BE2C (cell line): ENCODE data around the gene CDC14C.

ENCODE experiments used
- DNase-seq: peaks from one replicate; pipeline ENCODE4 v3.0.0-alpha.2; 2020
- H3K27me3 ChIP-seq: fragments of 250-450 bp; sonication (Bioruptor Pico); 2 replicates; pipeline ENCODE4 v1.5.1; 2020; ENCODE audit warnings: mild to moderate bottlenecking
- H3K36me3 ChIP-seq: fragments of 250-450 bp; sonication (Bioruptor Pico); 2 replicates; pipeline ENCODE4 v1.5.1; 2020; ENCODE audit warnings: mild to moderate bottlenecking
- H3K4me1 ChIP-seq: fragments of 250-450 bp; sonication (Bioruptor Pico); 2 replicates; pipeline ENCODE4 v1.5.1; 2020
- H3K4me3 ChIP-seq: 2 replicates; pipeline ENCODE4 v1.5.1; 2011; ENCODE audit warnings: low read depth, low read length
- H3K9me3 ChIP-seq: fragments of 250-450 bp; sonication (Bioruptor Pico); 2 replicates; pipeline ENCODE4 v1.5.1; 2020
- TF ChIP-seq, protein P1 (sequence below): IDR thresholded peaks from 2 replicates; pipeline ENCODE4 v1.5.1; 2012; ENCODE audit warnings: mild to moderate bottlenecking, low read depth, low read length

The CDC14C gene

DNA sequence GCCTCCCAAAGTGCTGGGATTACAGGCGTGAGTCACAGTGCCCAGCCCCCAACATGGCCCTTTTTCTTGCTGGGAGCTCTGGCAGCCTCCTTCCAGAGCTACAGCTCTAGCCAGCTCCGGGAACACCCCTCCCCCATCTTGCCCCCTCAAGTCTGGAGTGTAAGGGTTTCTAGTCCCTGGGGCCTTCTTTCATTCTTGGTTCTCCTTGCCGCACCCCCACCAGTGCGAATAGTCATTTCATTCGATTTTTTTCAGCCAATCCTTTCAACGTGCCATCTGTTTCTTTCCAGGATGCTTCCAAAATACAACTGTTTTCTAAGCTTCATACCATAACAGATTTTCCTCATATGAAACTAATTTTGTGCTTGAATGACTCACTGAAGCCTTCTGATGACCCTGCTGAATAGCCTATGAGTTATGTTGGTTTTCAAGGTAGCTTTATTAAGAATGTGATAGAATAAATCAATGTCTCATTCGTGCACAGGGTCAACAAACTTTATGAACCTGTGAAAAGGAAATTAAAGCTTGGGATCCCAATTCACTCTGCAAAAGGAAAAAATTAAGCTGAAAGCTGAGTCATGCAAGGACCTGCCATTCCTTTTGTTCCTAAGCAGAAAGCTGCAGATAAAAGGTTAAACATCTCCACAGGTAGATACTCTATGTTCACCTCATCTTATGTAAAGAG is 38.6 kb downstream of the CDC14C start:
- Histone ChIP-seq H3K36me3 (no peaks in the 10 kb centered on the region), H3K4me3 (no peak overlapping the region), H3K27me3 (no peaks in the 10 kb centered on the region), H3K9me3 (no peaks in the 10 kb centered on the region; the same call in 1 of the 2 replicates), H3K4me1 (no peaks in the 10 kb centered on the region)
- no peak for DNase-seq
- TF ChIP-seq, protein P1, sequence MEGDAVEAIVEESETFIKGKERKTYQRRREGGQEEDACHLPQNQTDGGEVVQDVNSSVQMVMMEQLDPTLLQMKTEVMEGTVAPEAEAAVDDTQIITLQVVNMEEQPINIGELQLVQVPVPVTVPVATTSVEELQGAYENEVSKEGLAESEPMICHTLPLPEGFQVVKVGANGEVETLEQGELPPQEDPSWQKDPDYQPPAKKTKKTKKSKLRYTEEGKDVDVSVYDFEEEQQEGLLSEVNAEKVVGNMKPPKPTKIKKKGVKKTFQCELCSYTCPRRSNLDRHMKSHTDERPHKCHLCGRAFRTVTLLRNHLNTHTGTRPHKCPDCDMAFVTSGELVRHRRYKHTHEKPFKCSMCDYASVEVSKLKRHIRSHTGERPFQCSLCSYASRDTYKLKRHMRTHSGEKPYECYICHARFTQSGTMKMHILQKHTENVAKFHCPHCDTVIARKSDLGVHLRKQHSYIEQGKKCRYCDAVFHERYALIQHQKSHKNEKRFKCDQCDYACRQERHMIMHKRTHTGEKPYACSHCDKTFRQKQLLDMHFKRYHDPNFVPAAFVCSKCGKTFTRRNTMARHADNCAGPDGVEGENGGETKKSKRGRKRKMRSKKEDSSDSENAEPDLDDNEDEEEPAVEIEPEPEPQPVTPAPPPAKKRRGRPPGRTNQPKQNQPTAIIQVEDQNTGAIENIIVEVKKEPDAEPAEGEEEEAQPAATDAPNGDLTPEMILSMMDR, result no peak

DNA sequence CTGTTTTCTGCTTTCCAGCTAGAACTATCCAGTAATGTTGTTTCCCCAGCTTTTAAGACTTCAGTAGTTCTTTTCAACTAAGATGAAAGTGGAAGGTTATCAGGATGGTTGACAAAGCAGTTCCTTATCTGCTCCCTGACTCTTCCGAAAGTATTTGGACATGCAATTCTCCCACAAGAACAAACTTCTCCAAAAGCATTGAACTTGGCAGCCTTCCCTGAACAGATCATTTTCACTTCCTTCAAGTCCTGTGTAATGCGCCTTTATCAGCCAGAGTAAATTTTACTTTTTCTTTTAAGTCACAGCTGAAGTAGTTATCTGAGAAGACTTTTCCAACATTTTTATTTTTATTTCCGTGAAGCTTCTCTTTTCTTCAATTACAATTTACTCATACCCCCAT is 39.7 kb downstream of the CDC14C start:
- no peak for DNase-seq
- Histone ChIP-seq H3K27me3 (no peaks in the 10 kb centered on the region), H3K9me3 (no peaks in the 10 kb centered on the region; the same call in 1 of the 2 replicates), H3K4me3 (no peak overlapping the region), H3K4me1 (no peaks in the 10 kb centered on the region), H3K36me3 (no peaks in the 10 kb centered on the region)
- TF ChIP-seq, protein P1, result no peak

DNA sequence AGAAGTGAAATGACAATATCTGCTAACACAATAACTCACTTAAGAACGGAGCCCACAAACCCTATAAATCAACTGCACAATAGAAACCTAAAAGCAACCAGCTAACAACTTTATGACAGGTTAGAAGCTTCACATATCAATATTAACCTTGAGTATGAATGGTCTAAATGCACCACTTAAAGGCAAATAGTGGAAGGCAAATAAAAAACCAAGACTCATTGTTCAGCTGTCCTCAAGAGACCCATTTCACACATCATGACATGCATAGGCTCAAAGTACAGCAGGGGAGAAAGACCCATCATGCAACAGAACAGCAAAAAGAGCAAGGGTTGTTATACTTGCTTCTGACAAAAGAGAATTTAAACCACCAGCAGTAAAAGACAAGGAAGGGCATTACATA is 46.8 kb downstream of the CDC14C start:
- DNase-seq, result no peak
- Histone ChIP-seq H3K9me3 (no peaks in the 10 kb centered on the region; the same call in 1 of the 2 replicates), H3K27me3 (no peaks in the 10 kb centered on the region), H3K4me1 (no peaks in the 10 kb centered on the region), H3K4me3 (no peak overlapping the region), H3K36me3 (no peaks in the 10 kb centered on the region)
- TF ChIP-seq, protein P1, result no peak

DNA sequence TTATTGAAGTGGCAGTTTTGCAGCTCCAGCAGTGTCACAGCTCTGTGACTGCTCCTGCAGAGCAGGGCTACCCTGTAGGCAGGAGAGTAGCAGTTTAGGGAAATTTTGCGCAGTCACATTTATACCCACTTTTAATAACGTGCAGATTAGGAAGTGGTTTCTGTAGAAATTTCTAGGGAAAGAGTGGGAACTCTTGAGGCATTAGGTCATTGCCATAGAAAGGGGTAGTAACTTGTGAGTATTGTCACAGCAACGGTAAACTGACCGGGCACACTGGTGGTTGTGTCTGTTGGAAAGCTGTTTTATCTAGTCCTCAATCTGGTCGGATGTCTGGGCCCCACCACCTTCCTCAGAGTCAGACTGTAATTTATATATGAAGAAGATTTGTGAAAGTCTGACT is 51.9 kb downstream of the CDC14C start:
- TF ChIP-seq, protein P1, result no peak
- no peaks in the 10 kb centered on the region for H3K9me3 ChIP-seq
- no peaks in the 10 kb centered on the region for H3K36me3 ChIP-seq
- H3K4me3 ChIP-seq, result no peak overlapping the region
- H3K27me3 ChIP-seq, result no peaks in the 10 kb centered on the region
- no peaks in the 10 kb centered on the region for H3K4me1 ChIP-seq
- no peak for DNase-seq

DNA sequence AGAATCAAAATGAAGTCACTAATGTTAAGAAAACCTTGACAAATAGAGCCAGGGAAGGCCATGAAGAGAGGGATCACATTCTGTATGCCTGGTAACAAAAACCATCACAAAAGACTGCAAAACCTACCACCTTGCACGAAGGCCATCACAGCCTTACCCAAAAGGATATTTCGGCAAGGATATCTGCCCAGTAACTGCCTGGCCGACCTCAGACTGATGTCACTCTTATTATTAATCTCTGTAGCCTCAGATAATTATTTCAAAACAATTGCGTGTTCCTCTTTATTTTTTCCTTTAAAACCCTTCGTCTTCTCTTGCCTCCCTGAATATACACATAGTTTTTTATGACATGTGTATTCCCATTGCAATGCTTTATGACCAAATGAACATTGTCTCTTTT is 52.5 kb downstream of the CDC14C start:
- no peaks in the 10 kb centered on the region for H3K4me1 ChIP-seq
- no peaks in the 10 kb centered on the region for H3K27me3 ChIP-seq
- DNase-seq, result no peak
- TF ChIP-seq, protein P1, result no peak
- H3K9me3 ChIP-seq, result no peaks in the 10 kb centered on the region
- H3K4me3 ChIP-seq, result no peak overlapping the region
- H3K36me3 ChIP-seq, result no peaks in the 10 kb centered on the region
